Rectal smooth muscle tissue (tissue), 1 donor: ENCODE data around the gene TP53TG5.

Experiments
- H3K27ac ChIP-seq: one replicate; pipeline ENCODE4 v1.7.0; 2013; ENCODE audit warnings: low read depth, low read length, inconsistent platforms
- H3K27me3 ChIP-seq: one replicate; pipeline ENCODE4 v1.7.0; 2013; ENCODE audit warnings: low read length; ENCODE audit not compliant: control insufficient read depth, insufficient read depth
- H3K36me3 ChIP-seq: one replicate; pipeline ENCODE4 v1.7.0; 2013; ENCODE audit warnings: low read length; ENCODE audit not compliant: control insufficient read depth, insufficient read depth
- H3K4me1 ChIP-seq: one replicate; pipeline ENCODE4 v1.7.0; 2013; ENCODE audit warnings: low read length; ENCODE audit not compliant: control insufficient read depth, insufficient read depth
- H3K4me3 ChIP-seq: one replicate; pipeline ENCODE4 v1.7.0; 2013; ENCODE audit warnings: low read length
- H3K9ac ChIP-seq: one replicate; pipeline ENCODE4 v1.7.0; 2013; ENCODE audit warnings: low read length

Gene TP53TG5

DNA sequence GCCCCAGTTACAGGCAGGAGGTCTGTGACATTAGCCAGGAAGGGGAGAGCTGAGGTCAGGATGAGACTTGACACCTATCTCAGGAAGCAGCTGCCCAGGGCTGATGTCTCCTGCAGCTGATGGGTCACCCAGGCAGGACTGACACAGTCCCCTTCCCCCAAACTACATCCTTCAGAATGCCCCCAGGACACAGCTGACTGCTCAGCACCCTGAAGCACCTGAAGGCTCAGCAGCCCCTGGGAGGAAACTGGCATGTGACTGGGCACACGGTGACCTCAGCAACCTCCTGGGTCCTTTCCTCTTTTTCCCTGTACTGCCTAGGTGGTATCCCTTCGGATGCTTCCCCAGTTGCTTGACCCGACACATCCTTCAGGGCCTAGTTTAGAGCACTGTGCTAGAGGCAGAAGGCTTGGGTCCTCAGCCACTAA, 31.8 kb downstream of the TP53TG5 start:
- H3K4me1 ChIP-seq = peaks cover 43% of the 10 kb centered on the region
- no peaks in the 10 kb centered on the region for H3K27me3 ChIP-seq
- peak overlapping the region; percentile 96 for H3K27ac ChIP-seq
- no peaks in the 10 kb centered on the region for H3K36me3 ChIP-seq
- H3K4me3 ChIP-seq = peak overlapping the region; percentile 79
- no peak overlapping the region for H3K9ac ChIP-seq

GRCh38 chr20:45345104-45345936, 32.8 kb downstream of the TP53TG5 start:
- peak overlapping the region; percentile 96 for H3K27ac ChIP-seq
- no peaks in the 10 kb centered on the region for H3K27me3 ChIP-seq
- H3K36me3 ChIP-seq = no peaks in the 10 kb centered on the region
- peak overlapping the region; percentile 79 for H3K4me3 ChIP-seq
- peaks cover 46% of the 10 kb centered on the region for H3K4me1 ChIP-seq
- H3K9ac ChIP-seq = no peak overlapping the region

- Histone ChIP-seq H3K4me1 (peaks cover 52% of the 10 kb centered on the region), H3K36me3 (no peaks in the 10 kb centered on the region), H3K4me3 (peak overlapping the region; percentile 79), H3K9ac (no peak overlapping the region), H3K27me3 (no peaks in the 10 kb centered on the region), H3K27ac (peak overlapping the region; percentile 96)
These were observed 33.8 kb downstream of the TP53TG5 start for GRCh38 chr20:45344168-45344860.

DNA sequence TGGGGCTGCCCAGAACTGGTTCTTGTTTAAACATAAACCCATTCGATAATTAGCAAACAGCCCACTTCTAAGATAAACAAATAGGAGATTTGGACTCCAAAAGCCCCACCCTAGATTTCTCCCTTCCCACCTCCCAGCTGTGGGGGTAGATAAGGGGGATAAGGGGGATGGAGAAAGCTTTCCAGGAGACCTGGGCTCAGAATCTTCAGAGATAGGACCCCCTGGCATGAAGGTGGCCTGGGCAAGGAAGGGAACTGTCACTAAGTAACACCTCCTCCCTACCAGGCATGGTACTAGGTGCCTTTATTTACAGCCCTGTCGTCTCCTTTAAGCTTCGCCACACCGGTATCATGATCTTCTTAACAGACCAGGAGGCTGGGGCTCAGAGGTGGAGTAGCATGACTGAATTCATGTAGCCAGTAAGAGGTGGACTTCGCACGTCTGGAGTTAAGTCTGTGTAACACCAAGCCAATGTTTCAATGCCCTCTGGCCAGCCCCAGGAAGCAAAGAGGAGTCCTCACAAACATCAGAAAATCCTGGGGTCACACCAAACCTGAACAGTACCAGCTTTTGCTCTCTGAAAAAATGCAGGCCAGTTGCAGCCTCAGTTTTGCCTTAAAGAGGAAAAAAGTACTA, 34.5 kb downstream of the TP53TG5 start:
- Histone ChIP-seq H3K9ac (no peak overlapping the region), H3K27ac (peak overlapping the region; percentile 96), H3K4me1 (peaks cover 59% of the 10 kb centered on the region), H3K27me3 (no peaks in the 10 kb centered on the region), H3K36me3 (no peaks in the 10 kb centered on the region), H3K4me3 (peak overlapping the region; percentile 79)

DNA sequence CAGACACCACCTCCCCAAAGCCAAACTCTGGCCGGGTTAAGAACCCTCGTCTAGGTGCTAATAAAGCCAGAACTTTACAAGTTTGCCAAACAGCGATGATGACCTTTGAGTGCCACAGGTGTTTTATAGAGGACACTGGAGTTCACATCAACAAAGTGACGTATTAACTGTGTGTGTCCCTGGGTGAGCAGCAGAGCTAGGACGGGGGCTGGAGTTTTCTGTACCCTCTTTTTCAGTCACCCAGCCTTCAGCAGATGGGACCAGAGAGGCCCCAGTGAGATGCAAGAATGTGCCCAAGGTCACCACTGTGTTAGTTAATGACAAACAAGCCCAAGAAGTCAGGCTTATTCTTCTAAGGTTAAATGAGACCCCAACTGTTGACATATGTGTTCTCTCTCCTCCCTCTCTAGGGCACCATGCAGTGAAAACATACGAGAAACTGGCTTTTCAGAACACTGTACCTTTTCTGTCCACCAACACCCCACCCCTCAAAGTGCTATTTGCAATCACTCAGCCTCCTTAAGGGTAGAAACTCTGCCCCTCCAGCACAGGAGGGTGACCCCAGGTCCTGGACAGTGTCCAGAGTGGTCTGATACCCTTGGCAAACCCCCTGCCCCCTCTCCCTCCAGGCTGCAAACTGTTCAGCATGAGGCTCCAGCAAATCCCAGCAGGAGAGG, 35.1 kb downstream of the TP53TG5 start:
- Histone ChIP-seq H3K4me3 (peak overlapping the region; percentile 79), H3K4me1 (peaks cover 64% of the 10 kb centered on the region), H3K36me3 (no peaks in the 10 kb centered on the region), H3K9ac (peak overlapping the region; percentile 5), H3K27me3 (no peaks in the 10 kb centered on the region), H3K27ac (peak overlapping the region; percentile 96)

DNA sequence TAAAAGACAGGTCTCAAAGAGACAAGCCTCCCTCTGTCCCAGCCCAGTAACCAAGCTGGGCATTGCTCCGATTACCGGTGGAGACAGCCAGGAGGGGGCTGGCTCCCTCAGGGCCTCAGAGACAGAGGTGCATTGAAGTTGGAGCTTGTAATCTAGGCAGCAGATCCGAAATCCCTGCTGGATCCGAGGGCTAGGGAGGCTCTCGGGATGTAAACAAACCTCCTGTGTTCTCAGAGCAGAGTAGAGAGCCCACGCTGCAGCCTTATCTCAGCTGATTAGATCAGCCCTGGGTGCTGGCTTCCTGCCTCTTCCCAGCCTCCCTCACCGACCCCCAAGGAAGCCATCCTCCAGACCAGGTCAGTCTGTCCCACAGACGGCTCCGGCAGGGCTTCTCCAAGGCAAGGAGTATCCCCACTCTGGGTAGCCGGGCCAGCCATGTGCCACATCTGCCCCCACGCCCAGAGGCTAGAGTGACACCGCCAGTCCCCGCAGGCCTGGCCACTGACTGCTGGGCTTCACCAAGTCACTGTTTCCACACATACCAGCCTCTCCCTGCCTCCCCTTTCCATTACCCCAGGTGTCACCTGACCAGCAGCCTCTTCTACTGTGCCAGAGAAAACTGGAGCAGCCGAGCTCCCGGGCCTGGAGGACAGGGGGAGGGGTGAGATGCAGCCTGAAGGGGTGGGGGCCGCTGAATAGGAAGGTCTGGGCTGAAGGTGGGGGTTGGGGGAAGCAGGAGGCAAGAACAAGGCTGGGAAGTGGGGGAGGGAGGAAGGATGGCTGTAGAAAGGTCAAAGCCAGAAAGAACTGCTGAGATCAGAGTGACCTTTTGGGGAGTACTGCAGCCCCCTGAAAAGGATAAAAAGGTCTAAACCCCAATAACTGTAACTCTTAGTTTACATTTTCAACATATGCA, 35.9 kb downstream of the TP53TG5 start:
- peaks cover 72% of the 10 kb centered on the region for H3K4me1 ChIP-seq
- H3K27ac ChIP-seq = peak overlapping the region; percentile 96
- no peak overlapping the region for H3K9ac ChIP-seq
- H3K4me3 ChIP-seq = peak overlapping the region; percentile 51
- no peaks in the 10 kb centered on the region for H3K27me3 ChIP-seq
- H3K36me3 ChIP-seq = no peaks in the 10 kb centered on the region

GRCh38 chr20:45341579-45341938, 36.6 kb downstream of the TP53TG5 start:
- Histone ChIP-seq H3K36me3 (no peaks in the 10 kb centered on the region), H3K4me1 (peaks cover 77% of the 10 kb centered on the region), H3K4me3 (peak overlapping the region; percentile 51), H3K9ac (no peak overlapping the region), H3K27ac (peak overlapping the region; percentile 96), H3K27me3 (no peaks in the 10 kb centered on the region)

DNA sequence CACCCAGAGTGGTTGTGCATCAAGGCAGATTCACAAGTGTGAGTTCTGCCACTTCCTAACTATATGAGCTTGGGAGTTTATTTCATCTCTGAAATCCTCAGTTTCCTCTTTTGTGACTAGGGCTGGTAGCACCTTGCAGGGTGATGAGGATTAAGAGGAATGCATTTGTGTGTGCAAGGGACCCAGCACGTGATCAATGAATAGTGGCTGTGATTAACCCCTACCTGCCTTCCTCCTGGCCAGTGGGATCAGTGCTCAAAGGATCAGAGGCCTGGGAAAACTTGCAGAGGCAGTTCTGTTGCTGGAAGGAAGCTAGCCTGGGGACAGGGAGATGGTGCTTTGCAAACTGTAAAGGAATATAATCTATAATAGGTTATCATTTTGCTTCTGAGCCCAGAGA, 37.2 kb downstream of the TP53TG5 start:
- Histone ChIP-seq H3K27ac (peak overlapping the region; percentile 96), H3K9ac (no peak overlapping the region), H3K4me1 (peaks cover 75% of the 10 kb centered on the region), H3K36me3 (no peaks in the 10 kb centered on the region), H3K27me3 (no peaks in the 10 kb centered on the region), H3K4me3 (no peak overlapping the region)

DNA sequence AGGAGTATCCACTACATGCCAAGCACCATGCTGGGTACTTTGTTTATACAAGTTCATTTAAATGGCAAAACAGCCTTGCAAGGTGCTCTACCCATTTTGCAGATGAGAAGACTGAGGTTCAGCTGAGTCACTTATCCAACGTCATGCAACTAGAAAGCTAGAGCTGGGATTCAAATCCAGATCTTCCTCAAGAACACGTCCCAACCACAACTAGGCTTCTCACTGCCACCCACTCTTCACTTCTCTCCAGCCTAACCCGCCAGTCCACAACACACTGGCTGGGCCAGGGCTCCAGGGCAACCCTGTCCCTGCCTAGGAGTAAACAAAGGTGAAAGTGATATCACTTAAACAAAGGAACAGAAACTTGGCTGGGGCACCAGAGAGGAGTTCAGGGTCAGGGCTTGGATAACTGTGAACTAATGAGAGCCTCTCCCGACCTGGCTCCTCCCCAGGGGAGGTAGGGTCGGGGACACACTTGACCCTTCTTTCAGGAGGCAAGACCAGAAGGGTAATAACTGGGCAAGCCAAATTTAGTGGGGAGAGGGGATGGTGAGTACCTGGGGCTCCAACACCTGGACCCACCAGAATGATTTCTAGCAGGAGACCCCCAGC, 37.8 kb downstream of the TP53TG5 start:
- Histone ChIP-seq H3K27me3 (no peaks in the 10 kb centered on the region), H3K36me3 (no peaks in the 10 kb centered on the region), H3K4me1 (peaks cover 71% of the 10 kb centered on the region), H3K9ac (no peak overlapping the region), H3K4me3 (no peak overlapping the region), H3K27ac (peak overlapping the region; percentile 33)

DNA sequence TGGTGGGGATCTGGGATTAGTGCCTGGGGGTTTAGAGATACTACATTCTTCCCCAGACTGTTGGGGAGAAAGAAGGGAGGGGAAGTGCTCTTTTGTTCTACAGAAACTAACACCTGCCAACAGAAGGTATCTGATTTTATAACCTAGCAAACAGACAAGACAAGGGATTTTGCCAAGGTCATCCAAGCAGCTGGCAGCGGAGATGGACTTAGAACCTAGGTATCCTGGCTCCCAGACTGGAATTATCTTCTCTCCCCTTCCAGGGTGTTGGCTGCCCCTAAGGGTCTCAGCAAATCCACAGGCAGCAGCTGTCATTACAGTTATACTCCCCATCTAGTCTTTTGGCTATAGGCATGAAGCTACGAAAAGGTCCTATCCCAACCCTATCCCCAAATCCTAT, 38.3 kb downstream of the TP53TG5 start:
- H3K4me3 ChIP-seq = no peak overlapping the region
- peaks cover 68% of the 10 kb centered on the region for H3K4me1 ChIP-seq
- H3K9ac ChIP-seq = no peak overlapping the region
- H3K27ac ChIP-seq = peak overlapping the region; percentile 59
- no peaks in the 10 kb centered on the region for H3K36me3 ChIP-seq
- no peaks in the 10 kb centered on the region for H3K27me3 ChIP-seq

GRCh38 chr20:45339084-45339483, 39.0 kb downstream of the TP53TG5 start:
- Histone ChIP-seq H3K27ac (peak overlapping the region; percentile 92), H3K27me3 (no peaks in the 10 kb centered on the region), H3K4me1 (peaks cover 63% of the 10 kb centered on the region), H3K36me3 (no peaks in the 10 kb centered on the region), H3K4me3 (no peak overlapping the region), H3K9ac (peak overlapping the region; percentile 35)
